ENCODE data around the gene RYR2. TPM values are rescaled to one million over a fixed set of nuclear protein-coding genes. Genes with fewer than 3 reads are reported as not detected.

The RYR2 gene
- total RNA-seq, 1 donor from 2014 or later, result 0.19 TPM

DNA sequence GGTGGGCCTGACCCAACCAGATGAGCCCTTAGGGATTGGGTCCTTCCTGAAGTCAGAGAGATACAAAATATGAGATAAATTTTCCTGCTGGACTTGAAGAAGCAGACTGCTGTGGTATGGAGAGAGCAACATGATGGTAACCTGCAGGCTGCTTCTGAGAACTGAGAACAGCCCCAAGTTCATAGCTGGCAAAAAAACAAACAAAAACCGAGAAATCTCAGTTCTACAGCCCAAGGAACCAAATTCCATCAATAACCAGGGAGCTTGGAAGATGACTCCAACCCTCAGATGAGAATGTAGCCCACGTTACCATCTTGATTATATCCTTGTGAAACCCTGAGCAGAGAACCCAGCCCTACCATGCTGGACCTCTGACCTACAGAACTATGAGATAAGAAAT, 532.6 kb downstream of the RYR2 start:
- H3K4me3 Mint-ChIP-seq (ENCODE audit: low read depth), result no peak overlapping the region
- H3K9me3 Mint-ChIP-seq (ENCODE audit: low read depth), result peaks cover 34% of the 10 kb centered on the region
- no peaks in the 10 kb centered on the region for H3K27me3 Mint-ChIP-seq
- no peaks in the 10 kb centered on the region for H3K4me1 Mint-ChIP-seq (ENCODE audit: low read depth)
- H3K36me3 Mint-ChIP-seq (ENCODE audit: insufficient read depth), result no peaks in the 10 kb centered on the region
- no peak for DNase-seq (ENCODE audit: low spot score, unreplicated experiment)
- H3K27ac Mint-ChIP-seq, result no peak overlapping the region
- TF ChIP-seq CTCF (IDR thresholded peaks at IDR 0.05; ENCODE audit: unreplicated experiment), result no peak

GRCh38 chr1:237578540-237578939, 536.6 kb downstream of the RYR2 start:
- TF ChIP-seq CTCF (IDR thresholded peaks at IDR 0.05; ENCODE audit: unreplicated experiment), result no peak
- no peak for DNase-seq (ENCODE audit: low spot score, unreplicated experiment)
- Mint-ChIP-seq H3K4me1 (ENCODE audit: low read depth) (no peaks in the 10 kb centered on the region), H3K27ac (no peak overlapping the region), H3K27me3 (no peaks in the 10 kb centered on the region), H3K4me3 (ENCODE audit: low read depth) (no peak overlapping the region), H3K36me3 (ENCODE audit: insufficient read depth) (no peaks in the 10 kb centered on the region), H3K9me3 (ENCODE audit: low read depth) (peaks cover 39% of the 10 kb centered on the region)

DNA sequence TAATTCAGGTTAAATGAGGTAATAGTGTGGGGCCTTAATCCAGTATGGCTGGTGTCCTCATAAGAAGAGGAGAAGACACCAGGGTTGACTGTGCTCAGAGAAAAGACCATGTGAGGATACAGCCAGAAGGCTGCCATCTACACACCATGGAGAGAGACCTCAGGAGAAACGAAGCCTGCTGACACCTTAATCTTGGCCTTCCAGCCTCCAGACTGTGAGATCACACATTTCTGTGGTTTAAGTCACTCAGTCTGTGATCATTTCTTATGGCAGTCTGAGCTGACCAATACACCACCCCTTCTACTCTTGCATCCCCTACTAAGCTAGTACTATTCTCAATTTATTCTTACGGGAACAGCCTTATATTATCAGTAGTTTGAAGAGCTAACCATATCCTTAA, 538.7 kb downstream of the RYR2 start:
- Mint-ChIP-seq H3K9me3 (ENCODE audit: low read depth) (peaks cover 30% of the 10 kb centered on the region), H3K4me1 (ENCODE audit: low read depth) (no peaks in the 10 kb centered on the region), H3K27me3 (no peaks in the 10 kb centered on the region), H3K27ac (no peak overlapping the region), H3K4me3 (ENCODE audit: low read depth) (no peak overlapping the region), H3K36me3 (ENCODE audit: insufficient read depth) (no peaks in the 10 kb centered on the region)
- no peak for DNase-seq (ENCODE audit: low spot score, unreplicated experiment)
- no peak for TF ChIP-seq CTCF (IDR thresholded peaks at IDR 0.05; ENCODE audit: unreplicated experiment)

GRCh38 chr1:237583270-237583669, 541.3 kb downstream of the RYR2 start:
- TF ChIP-seq CTCF (IDR thresholded peaks at IDR 0.05; ENCODE audit: unreplicated experiment), result no peak
- H3K36me3 Mint-ChIP-seq (ENCODE audit: insufficient read depth), result no peaks in the 10 kb centered on the region
- H3K27ac Mint-ChIP-seq, result no peak overlapping the region
- no peaks in the 10 kb centered on the region for H3K27me3 Mint-ChIP-seq
- peaks cover 12% of the 10 kb centered on the region for H3K9me3 Mint-ChIP-seq (ENCODE audit: low read depth)
- peaks cover 3% of the 10 kb centered on the region for H3K4me1 Mint-ChIP-seq (ENCODE audit: low read depth)
- no peak overlapping the region for H3K4me3 Mint-ChIP-seq (ENCODE audit: low read depth)
- no peak for DNase-seq (ENCODE audit: low spot score, unreplicated experiment)

GRCh38 chr1:237583756-237584155, 541.8 kb downstream of the RYR2 start:
- H3K4me3 Mint-ChIP-seq (ENCODE audit: low read depth), result no peak overlapping the region
- H3K27ac Mint-ChIP-seq, result no peak overlapping the region
- peaks cover 3% of the 10 kb centered on the region for H3K4me1 Mint-ChIP-seq (ENCODE audit: low read depth)
- H3K27me3 Mint-ChIP-seq, result no peaks in the 10 kb centered on the region
- DNase-seq (ENCODE audit: low spot score, unreplicated experiment), result no peak
- no peaks in the 10 kb centered on the region for H3K36me3 Mint-ChIP-seq (ENCODE audit: insufficient read depth)
- peaks cover 8% of the 10 kb centered on the region for H3K9me3 Mint-ChIP-seq (ENCODE audit: low read depth)
- no peak for TF ChIP-seq CTCF (IDR thresholded peaks at IDR 0.05; ENCODE audit: unreplicated experiment)

Measured in progenitor cell of endocrine pancreas (in vitro differentiated cells).